ENCODE data around the gene ATP11A. TPM values are rescaled to one million over a fixed set of nuclear protein-coding genes. Genes with fewer than 3 reads are reported as not detected.
A peak's percentile ranks its signal among the peaks of the same experiment; 100 is the strongest.

Gene ATP11A
- total RNA-seq, 1 experiment from 2014 or later, result 65.3 TPM

DNA sequence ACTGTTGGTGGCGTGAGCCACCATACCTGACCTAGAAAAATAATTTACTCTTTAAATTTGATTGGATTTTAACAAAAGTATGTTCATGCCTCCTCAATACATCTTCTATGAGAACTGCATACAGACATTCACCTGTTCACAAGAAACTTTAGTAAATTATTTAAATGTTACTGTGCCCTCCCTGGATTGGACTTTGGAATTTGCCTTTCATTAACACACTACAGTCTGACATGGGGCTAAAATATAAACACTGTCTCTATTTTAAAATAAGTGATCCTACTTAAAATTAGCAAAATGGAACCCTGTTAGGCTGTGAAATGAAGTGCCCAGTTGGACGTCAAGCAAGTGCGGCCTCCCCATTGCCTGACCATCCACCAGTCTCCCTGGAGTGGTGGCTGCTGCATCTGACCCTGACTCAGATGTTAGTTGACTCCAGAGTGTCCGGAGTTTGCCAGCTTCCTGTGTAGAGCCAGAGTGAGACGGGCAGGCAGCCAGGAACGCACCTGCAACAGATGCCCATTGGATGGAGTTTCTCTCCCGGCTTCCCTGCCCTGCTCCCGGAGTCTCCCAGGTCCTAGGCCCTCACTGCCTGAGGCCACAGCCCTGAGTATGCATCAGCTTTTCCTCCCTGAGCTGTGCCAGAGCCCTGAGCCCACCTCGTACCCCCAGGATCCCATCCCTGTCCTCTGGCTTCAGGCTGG, 45.9 kb upstream of the ATP11A start:
- H4K20me1 ChIP-seq (ENCODE audit: control insufficient read depth, insufficient read depth, insufficient read length), result no peaks in the 10 kb centered on the region
- H3K27me3 ChIP-seq (ENCODE audit: insufficient read depth, low read length), result no peaks in the 10 kb centered on the region; the same call in 1 of the 2 replicates
- H3K23me2 ChIP-seq (ENCODE audit: insufficient read length, low read depth, low read length, poor library complexity, severe bottlenecking), result peaks cover 3% of the 10 kb centered on the region
- no peaks in the 10 kb centered on the region for H3K79me1 ChIP-seq (ENCODE audit: insufficient read depth, low read depth, low read length, poor library complexity, severe bottlenecking)
- no peak overlapping the region for H4K91ac ChIP-seq (ENCODE audit: insufficient read length, low read depth, low read length)
- H3K4ac ChIP-seq (ENCODE audit: low read depth, low read length), result no peak overlapping the region
- no peaks in the 10 kb centered on the region for H3K4me1 ChIP-seq (ENCODE audit: insufficient read depth, low read length)
- H4K8ac ChIP-seq (replicated peaks; ENCODE audit: insufficient read length, low read depth, low read length), result no peak overlapping the region
- H3K14ac ChIP-seq (ENCODE audit: insufficient read depth, low read length), result no peak overlapping the region
- no peak overlapping the region for H3K4me2 ChIP-seq (ENCODE audit: insufficient read depth, insufficient read length, low read length)
- WGBS (ENCODE audit: extremely low coverage, insufficient read length, low lambda C conversion rate), result no CpG with 5 or more reads among the region's 9 CpGs
- no peak for DNase-seq
- no peak overlapping the region for H2BK120ac ChIP-seq (ENCODE audit: low read depth, low read length, poor library complexity, severe bottlenecking)
- H3K36me3 Mint-ChIP-seq (ENCODE audit: insufficient read depth in 1 of 3, low read depth in 3 of 3), result no peaks in the 10 kb centered on the region
- H3K79me2 ChIP-seq (ENCODE audit: insufficient read depth, low read length), result no peaks in the 10 kb centered on the region
- no peak overlapping the region for H3K9ac ChIP-seq (ENCODE audit: extremely low read depth, insufficient read length, low read length)
- TF ChIP-seq, protein P1, sequence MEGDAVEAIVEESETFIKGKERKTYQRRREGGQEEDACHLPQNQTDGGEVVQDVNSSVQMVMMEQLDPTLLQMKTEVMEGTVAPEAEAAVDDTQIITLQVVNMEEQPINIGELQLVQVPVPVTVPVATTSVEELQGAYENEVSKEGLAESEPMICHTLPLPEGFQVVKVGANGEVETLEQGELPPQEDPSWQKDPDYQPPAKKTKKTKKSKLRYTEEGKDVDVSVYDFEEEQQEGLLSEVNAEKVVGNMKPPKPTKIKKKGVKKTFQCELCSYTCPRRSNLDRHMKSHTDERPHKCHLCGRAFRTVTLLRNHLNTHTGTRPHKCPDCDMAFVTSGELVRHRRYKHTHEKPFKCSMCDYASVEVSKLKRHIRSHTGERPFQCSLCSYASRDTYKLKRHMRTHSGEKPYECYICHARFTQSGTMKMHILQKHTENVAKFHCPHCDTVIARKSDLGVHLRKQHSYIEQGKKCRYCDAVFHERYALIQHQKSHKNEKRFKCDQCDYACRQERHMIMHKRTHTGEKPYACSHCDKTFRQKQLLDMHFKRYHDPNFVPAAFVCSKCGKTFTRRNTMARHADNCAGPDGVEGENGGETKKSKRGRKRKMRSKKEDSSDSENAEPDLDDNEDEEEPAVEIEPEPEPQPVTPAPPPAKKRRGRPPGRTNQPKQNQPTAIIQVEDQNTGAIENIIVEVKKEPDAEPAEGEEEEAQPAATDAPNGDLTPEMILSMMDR (conservative IDR thresholded peaks at IDR 0.05), result no peak
- no peak overlapping the region for H3K56ac ChIP-seq (ENCODE audit: insufficient read length, low read depth, low read length)
- H3K9me3 Mint-ChIP-seq, result no peaks in the 10 kb centered on the region
- no peak overlapping the region for H3K23ac ChIP-seq (ENCODE audit: insufficient read length, low read depth, low read length)
- H2BK5ac ChIP-seq (ENCODE audit: insufficient read length, low read length), result no peak overlapping the region
- peaks cover 32% of the 10 kb centered on the region for H3K27me3 Mint-ChIP-seq (ENCODE audit: low read depth)
- peak overlapping the region in 1 of 3 experiments; percentile 40; a peak in 1 of 7 replicates for H3K27ac Mint-ChIP-seq
- no peak overlapping the region for H2BK15ac ChIP-seq (ENCODE audit: low read depth, low read length)
- no peak overlapping the region for H2BK20ac ChIP-seq (ENCODE audit: low read depth, low read length, poor library complexity, severe bottlenecking)
- H4K5ac ChIP-seq (ENCODE audit: insufficient read length, low read depth, low read length), result no peak overlapping the region
- no peak overlapping the region for H2BK12ac ChIP-seq (ENCODE audit: insufficient read length, low read depth, low read length)
- no peak overlapping the region for H2AK5ac ChIP-seq (ENCODE audit: insufficient read length, low read length)
- no peak overlapping the region for H3K4me3 Mint-ChIP-seq
- H3K18ac ChIP-seq (ENCODE audit: insufficient read length, low read depth, low read length), result no peak overlapping the region
- H3K9me3 ChIP-seq (ENCODE audit: control insufficient read depth, low read depth, low read length), result no peaks in the 10 kb centered on the region
- H2AFZ ChIP-seq (ENCODE audit: low read length), result no peak overlapping the region
- H3K27ac ChIP-seq (ENCODE audit: insufficient read length, low read depth, low read length), result no peak overlapping the region
- peaks cover 6 to 7% of the 10 kb centered on the region in 2 experiments for H3K4me1 Mint-ChIP-seq
- H3T11ph ChIP-seq (ENCODE audit: low read length), result no peak overlapping the region

Data from H9 (cell line).